GM12874 (cell line): ENCODE results near the gene PYGB.

Source experiments
- TF ChIP-seq, protein P1 (sequence below): IDR thresholded peaks from 2 replicates; pipeline ENCODE4 v1.5.1; 2011; ENCODE audit warnings: low read depth, mild to moderate bottlenecking, control low read depth, low read length, moderate library complexity; ENCODE audit not compliant: insufficient read depth

The PYGB gene

DNA sequence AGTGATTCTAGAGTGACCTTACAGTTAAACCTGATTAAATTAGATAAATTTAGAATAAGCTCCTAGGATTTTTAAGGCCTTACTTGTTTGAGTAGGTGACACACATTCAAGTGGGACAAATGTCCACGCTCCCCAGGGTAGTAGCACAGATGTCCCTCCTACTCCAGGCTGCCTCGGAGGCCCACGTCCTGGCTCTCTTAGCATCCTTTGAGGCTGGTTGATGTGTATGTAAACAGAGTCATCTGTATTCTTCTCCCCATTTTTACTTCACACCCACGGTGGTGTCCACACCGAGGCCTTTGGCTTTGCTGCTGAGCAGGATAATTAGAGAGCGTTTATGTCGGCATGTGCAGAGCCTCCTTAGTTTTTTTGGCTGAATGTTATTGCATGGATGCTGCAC lies 36.6 kb upstream of the PYGB start:
- TF ChIP-seq, protein P1, sequence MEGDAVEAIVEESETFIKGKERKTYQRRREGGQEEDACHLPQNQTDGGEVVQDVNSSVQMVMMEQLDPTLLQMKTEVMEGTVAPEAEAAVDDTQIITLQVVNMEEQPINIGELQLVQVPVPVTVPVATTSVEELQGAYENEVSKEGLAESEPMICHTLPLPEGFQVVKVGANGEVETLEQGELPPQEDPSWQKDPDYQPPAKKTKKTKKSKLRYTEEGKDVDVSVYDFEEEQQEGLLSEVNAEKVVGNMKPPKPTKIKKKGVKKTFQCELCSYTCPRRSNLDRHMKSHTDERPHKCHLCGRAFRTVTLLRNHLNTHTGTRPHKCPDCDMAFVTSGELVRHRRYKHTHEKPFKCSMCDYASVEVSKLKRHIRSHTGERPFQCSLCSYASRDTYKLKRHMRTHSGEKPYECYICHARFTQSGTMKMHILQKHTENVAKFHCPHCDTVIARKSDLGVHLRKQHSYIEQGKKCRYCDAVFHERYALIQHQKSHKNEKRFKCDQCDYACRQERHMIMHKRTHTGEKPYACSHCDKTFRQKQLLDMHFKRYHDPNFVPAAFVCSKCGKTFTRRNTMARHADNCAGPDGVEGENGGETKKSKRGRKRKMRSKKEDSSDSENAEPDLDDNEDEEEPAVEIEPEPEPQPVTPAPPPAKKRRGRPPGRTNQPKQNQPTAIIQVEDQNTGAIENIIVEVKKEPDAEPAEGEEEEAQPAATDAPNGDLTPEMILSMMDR: no peak

DNA sequence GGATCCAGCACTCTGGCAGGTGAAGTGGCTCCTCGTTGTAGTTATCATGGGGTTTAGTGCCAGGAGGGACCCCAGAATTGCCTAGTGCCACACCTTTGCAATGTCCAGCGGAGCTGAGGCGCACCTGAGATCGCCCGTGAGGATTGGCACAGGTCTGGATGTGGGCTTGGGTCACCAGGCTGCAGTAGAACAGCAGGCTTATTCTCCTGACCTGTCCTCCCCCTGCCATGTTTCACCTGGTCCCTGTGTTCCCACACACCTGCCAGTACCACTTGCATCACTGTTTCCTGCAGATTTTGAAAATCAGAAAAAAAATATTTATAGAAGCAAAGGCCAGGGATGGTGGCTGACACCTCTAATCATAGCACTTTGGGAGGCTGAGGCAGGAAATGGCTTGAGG lies 35.6 kb upstream of the PYGB start:
- TF ChIP-seq, protein P1: no peak

DNA sequence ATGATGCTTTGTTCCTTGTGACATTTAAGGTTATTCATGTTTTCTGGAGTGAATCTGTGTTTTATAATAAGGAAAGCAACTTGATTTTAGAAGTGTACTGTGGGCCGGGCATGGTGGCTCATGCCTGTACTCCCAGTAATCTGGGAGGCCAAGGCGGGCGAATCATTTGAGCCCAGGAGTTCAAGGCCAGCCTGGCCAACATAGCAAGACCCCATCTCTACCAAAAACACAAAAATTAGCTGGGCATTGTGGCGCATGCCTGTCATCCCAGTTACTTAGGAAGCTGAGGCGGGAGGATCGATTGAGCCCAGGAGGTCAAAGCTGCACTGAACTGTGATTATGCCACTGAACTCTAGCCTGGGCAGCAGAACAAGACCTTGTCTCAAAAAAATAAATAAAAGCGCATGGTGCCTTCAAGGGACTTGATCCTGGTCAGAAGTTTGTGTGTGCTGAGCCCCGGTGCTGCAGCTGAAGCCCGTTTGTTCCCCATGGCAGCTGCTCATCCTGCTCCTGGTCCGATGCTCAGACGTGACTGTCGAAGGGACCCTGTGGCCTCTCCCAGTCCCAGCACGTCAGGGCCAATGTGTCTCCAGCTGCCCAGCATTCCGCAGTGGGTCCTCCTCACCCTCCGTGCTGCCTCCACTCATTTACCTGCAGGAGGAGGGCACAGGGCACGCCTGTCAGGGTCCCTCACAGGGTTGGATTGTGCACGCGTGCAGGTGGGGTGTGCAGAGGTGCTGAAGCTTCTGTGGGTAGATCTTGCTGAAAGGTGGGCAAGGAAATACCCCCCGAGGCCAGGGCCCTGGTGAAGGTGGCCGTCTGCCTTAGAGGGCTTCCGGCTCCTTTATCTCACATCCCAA lies 34.1 kb upstream of the PYGB start:
- TF ChIP-seq, protein P1: no peak

DNA sequence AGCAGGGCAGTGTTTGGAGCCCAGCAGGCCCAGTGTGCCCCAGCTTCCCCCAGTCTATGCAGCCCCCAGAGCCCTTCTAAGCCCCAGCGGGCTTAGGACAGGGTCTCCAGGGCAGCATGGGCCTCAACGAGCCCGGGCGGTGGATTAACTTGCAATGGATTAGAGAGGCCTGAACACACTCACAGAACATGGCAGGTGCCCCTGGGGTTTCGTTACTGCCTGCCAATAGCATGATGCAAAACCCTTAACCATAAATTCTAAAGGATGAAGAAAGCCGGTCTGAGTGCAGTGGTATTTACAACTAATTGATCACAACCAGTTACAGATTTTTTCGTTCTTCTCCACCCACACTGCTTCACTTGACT lies 33.5 kb upstream of the PYGB start:
- TF ChIP-seq, protein P1: no peak

DNA sequence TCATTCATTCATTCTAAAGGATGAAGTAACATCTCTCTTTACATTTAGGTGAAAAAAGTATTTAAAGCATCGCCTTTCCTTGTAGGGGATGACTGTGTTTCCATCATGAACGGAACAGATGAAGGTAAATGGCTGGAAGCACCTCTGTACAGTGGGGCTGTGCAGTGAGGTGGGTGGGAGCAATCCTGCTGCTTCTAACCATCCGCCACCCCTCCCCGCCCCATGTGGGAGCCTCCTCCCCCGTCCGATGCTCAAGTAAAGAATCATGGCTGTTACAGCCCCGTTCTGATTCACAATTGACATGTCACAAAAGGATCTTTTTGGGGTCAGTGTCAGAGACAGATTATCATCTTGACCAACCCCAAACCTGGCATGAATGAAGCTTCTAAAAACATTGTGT lies 33.1 kb upstream of the PYGB start:
- TF ChIP-seq, protein P1: no peak

DNA sequence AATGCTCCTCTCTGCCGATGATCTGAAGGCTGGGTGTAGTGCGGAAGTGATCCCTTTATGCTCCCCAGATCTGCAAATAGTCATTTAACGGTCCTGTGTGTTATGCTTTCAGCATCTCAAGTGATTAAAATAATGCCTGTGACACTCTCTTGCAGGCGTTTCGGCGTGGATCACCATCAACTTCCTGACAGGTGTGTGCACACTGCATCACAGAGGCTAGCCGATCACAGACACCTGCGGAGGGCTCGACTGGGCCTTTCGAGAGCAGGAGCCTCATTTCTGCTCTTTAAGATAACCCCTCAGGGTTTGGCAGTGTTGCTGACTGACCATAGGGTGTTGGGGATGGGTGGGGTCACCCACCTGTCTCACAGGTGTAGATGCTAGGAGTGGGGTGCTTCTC lies 32.4 kb upstream of the PYGB start:
- TF ChIP-seq, protein P1: no peak

DNA sequence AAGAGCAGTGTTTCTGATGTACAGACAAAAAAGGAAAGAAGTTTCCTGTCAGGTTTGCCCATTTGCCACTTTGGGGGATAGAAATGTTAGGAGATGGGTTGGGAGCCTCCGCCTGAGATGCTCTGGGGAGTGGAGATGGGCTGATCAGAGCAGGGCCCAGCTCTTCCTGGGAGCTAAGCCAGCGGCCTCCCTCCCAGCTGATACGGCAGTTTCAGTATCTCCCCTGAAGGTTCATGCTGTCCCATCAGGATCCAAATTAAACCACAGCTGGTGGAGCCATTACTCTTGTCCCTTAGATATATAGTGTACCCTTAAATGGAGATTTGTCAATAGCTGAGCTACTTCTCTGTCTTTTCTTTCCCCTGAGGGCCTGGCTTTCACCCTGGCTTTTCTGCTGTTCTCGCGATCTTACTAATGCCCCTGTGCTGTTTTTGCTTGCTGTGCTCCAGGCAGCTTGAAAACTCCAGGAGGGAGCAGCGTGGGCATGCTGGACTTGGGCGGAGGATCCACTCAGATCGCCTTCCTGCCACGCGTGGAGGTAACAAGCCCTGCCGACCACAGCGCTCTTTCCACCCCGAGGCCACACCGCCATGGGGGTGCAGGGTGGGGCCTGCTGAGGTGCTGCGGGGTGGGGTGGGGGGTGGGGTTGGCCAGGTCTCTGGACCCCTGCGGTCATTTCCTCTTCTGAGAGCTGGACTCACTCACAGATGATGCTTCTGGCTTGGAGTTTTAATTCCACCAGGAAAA lies 31.5 kb upstream of the PYGB start:
- TF ChIP-seq, protein P1: no peak
